ENCODE measurements around the gene CACNA1D. TPM values are rescaled to one million over a fixed set of nuclear protein-coding genes. Genes with fewer than 3 reads are reported as not detected.
A peak's percentile ranks its signal among the peaks of the same experiment; 100 is the strongest.

Gene CACNA1D
- total and polyA plus RNA-seq, 5 donors from 2014 or later: 0.03 to 0.44 TPM; not detected in 3

DNA sequence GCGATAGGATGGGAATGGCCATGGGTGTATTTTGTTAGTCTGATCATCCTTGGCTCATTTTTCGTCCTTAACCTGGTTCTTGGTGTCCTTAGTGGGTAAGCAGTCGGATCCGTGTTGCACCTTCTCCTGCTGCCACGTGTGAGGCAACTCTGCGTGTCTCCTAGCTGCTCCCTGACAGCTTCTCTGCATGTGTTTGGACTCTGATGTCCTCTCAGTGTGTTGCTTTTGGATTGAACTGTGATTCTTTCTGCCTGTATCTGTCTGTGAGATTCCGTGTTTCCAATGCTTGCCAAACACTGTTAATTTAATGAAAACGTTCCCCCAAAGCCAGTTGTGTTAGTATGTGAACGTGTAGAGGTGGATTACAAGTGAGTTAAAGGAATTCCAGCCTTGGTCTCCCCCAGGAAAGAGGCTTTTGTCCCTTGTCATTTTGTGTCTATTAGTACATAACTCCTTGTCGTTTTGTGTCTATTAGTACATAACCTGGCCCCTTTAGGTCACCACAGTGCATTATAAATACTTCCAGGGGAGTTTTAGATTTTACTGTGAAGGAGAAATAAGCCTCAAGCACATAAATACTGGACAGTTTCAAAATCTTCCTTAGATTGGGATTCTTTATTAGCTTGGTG, 179.4 kb downstream of the CACNA1D start:
- ATAC-seq (ENCODE audit: low read depth in 2 of 2): no peak
- H3K27ac ChIP-seq (ENCODE audit: insufficient read depth, low read length, poor library complexity, severe bottlenecking): no peak overlapping the region
- no peaks in the 10 kb centered on the region for H3K4me1 ChIP-seq (ENCODE audit: control insufficient read depth, insufficient read depth, low read length, poor library complexity, severe bottlenecking)
- Mint-ChIP-seq H3K4me3 (no peak overlapping the region), H3K4me1 (no peaks in the 10 kb centered on the region), H3K9me3 (no peaks in the 10 kb centered on the region), H3K27me3 (peaks cover 23% of the 10 kb centered on the region), H3K27ac (no peak overlapping the region), H3K36me3 (no peaks in the 10 kb centered on the region)
- no peak for DNase-seq
- no peaks in the 10 kb centered on the region for H3K36me3 ChIP-seq (ENCODE audit: control insufficient read depth, insufficient read depth, low read length)
- no peaks in the 10 kb centered on the region for H3K9me3 ChIP-seq (ENCODE audit: control insufficient read depth in 2 of 2, low read length in 2 of 2)
- H3K4me3 ChIP-seq (ENCODE audit: low read depth, low read length): no peak overlapping the region
- peaks cover 3% of the 10 kb centered on the region for H3K27me3 ChIP-seq (ENCODE audit: control insufficient read depth, insufficient read depth, low read length)

DNA sequence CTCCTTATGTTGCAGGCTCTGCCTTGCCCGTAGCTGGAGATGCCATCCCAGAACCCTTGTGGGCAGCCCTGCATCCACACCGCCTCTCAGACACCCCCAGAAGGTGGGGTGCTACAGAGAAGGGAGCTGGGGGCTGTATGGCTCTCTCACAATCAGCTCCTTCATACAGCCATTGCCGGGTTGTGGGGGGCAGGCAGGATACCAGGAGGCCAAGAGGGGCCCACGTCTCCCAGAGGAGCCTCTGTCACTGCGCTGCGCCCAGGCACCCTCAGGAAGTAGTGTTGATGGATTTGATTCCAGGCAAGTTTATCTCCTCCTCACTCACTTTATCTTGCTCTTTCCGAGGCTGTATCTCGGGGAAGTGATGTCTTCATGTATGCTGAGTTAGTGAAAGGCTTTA, 180.2 kb downstream of the CACNA1D start:
- Mint-ChIP-seq H3K27me3 (peaks cover 26% of the 10 kb centered on the region), H3K27ac (no peak overlapping the region), H3K36me3 (no peaks in the 10 kb centered on the region), H3K9me3 (no peaks in the 10 kb centered on the region), H3K4me1 (no peaks in the 10 kb centered on the region), H3K4me3 (no peak overlapping the region)
- Histone ChIP-seq H3K27ac (ENCODE audit: insufficient read depth, low read length, poor library complexity, severe bottlenecking) (no peak overlapping the region), H3K4me1 (ENCODE audit: control insufficient read depth, insufficient read depth, low read length, poor library complexity, severe bottlenecking) (no peaks in the 10 kb centered on the region), H3K27me3 (ENCODE audit: control insufficient read depth, insufficient read depth, low read length) (peaks cover 3% of the 10 kb centered on the region), H3K4me3 (ENCODE audit: low read depth, low read length) (no peak overlapping the region), H3K36me3 (ENCODE audit: control insufficient read depth, insufficient read depth, low read length) (no peaks in the 10 kb centered on the region), H3K9me3 (ENCODE audit: control insufficient read depth in 2 of 2, low read length in 2 of 2) (no peaks in the 10 kb centered on the region)
- no peak for ATAC-seq (ENCODE audit: low read depth in 2 of 2)
- DNase-seq: no peak

DNA sequence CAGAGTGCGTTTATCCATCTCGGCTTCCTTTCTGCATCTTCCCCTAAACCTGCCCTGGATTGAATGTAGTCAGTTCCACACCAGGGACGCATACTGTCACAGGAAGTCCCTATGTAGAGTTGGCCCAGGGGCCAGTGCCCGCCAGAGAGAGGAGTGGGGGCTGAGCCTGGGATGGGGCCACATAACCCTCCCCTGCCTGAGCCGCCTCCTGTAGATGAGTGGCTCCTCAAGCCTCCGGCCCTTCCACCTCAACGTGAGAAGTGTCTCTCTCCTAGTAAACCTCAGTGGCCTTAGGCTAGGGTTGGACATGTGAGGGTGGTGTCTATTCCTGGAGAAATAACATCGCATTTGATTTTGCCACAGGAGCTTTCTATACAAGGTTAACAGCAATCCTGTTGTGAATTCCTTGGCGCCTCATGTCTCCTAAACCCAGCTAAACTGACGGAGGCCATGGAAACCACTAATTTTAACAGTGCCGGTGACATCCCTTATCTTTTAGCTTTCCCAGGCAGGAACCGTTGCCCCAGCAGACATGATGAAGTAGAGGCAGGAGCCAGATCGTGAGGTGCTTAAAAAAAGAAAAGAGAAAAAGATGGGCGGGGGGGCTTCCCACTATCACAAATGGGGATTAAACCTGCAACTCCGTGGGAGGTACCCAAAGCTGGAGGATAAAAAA, 180.7 kb downstream of the CACNA1D start:
- H3K27me3 ChIP-seq (ENCODE audit: control insufficient read depth, insufficient read depth, low read length): peaks cover 3% of the 10 kb centered on the region
- H3K27ac Mint-ChIP-seq: no peak overlapping the region
- H3K9me3 ChIP-seq (ENCODE audit: control insufficient read depth in 2 of 2, low read length in 2 of 2): no peaks in the 10 kb centered on the region
- H3K9me3 Mint-ChIP-seq: no peaks in the 10 kb centered on the region
- peaks cover 27% of the 10 kb centered on the region for H3K27me3 Mint-ChIP-seq
- no peaks in the 10 kb centered on the region for H3K36me3 ChIP-seq (ENCODE audit: control insufficient read depth, insufficient read depth, low read length)
- H3K36me3 Mint-ChIP-seq: no peaks in the 10 kb centered on the region
- no peak for ATAC-seq (ENCODE audit: low read depth in 2 of 2)
- no peak overlapping the region for H3K27ac ChIP-seq (ENCODE audit: insufficient read depth, low read length, poor library complexity, severe bottlenecking)
- no peak overlapping the region for H3K4me3 ChIP-seq (ENCODE audit: low read depth, low read length)
- H3K4me1 Mint-ChIP-seq: no peaks in the 10 kb centered on the region
- DNase-seq: no peak
- no peaks in the 10 kb centered on the region for H3K4me1 ChIP-seq (ENCODE audit: control insufficient read depth, insufficient read depth, low read length, poor library complexity, severe bottlenecking)
- H3K4me3 Mint-ChIP-seq: no peak overlapping the region

DNA sequence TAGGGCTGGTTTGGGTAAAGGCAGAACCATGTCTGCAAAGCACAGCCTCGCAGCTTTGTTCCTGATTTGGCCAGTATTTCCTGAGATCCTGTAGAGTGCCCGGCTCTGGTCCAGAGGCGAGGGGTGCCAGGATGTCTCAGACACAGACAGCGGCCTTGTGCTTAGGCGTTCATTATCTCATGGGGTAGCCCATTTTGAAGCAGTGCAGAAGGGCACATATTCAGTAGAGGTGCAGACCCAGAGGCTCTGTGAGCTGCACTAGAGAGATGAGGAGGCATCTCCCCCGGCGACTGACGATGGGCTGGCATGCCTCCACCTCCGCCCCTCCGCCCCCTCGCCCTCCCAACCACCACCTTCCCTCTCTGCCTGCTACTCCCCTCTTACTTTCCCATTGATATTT, 181.5 kb downstream of the CACNA1D start:
- no peaks in the 10 kb centered on the region for H3K4me1 Mint-ChIP-seq
- H3K36me3 Mint-ChIP-seq: no peaks in the 10 kb centered on the region
- no peaks in the 10 kb centered on the region for H3K9me3 ChIP-seq (ENCODE audit: control insufficient read depth in 2 of 2, low read length in 2 of 2)
- no peaks in the 10 kb centered on the region for H3K9me3 Mint-ChIP-seq
- no peak overlapping the region for H3K27ac Mint-ChIP-seq
- H3K4me3 ChIP-seq (ENCODE audit: low read depth, low read length): no peak overlapping the region
- peaks cover 27% of the 10 kb centered on the region for H3K27me3 Mint-ChIP-seq
- H3K27ac ChIP-seq (ENCODE audit: insufficient read depth, low read length, poor library complexity, severe bottlenecking): no peak overlapping the region
- no peak overlapping the region for H3K4me3 Mint-ChIP-seq
- no peaks in the 10 kb centered on the region for H3K36me3 ChIP-seq (ENCODE audit: control insufficient read depth, insufficient read depth, low read length)
- H3K4me1 ChIP-seq (ENCODE audit: control insufficient read depth, insufficient read depth, low read length, poor library complexity, severe bottlenecking): no peaks in the 10 kb centered on the region
- H3K27me3 ChIP-seq (ENCODE audit: control insufficient read depth, insufficient read depth, low read length): peaks cover 9% of the 10 kb centered on the region
- ATAC-seq (ENCODE audit: low read depth in 2 of 2) (no peak), DNase-seq (no peak)

DNA sequence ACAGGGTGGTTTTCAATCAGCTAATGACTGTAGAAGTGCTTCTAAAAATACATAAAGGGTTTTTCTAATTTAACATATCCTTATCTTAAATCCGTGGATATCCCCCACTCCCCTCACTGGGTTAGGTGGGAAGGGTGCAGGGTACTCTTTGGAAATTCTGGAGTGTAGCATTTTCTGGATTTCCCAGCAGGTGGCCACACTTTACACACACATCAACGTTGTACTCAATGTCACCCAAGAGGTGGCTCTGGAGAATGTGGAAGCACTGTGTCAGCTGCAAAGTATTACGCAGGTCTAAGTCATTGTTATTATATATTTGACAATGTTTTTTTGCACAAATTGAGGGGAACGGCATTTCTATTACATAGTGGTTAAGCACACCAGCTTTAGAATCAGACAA, 183.0 kb downstream of the CACNA1D start:
- Mint-ChIP-seq H3K9me3 (no peaks in the 10 kb centered on the region), H3K4me1 (no peaks in the 10 kb centered on the region), H3K27ac (no peak overlapping the region), H3K27me3 (peaks cover 29% of the 10 kb centered on the region), H3K36me3 (no peaks in the 10 kb centered on the region), H3K4me3 (no peak overlapping the region)
- H3K27me3 ChIP-seq (ENCODE audit: control insufficient read depth, insufficient read depth, low read length): peaks cover 12% of the 10 kb centered on the region
- H3K4me1 ChIP-seq (ENCODE audit: control insufficient read depth, insufficient read depth, low read length, poor library complexity, severe bottlenecking): no peaks in the 10 kb centered on the region
- DNase-seq (peak in 1 of 3 donors; percentile 12), ATAC-seq (ENCODE audit: low read depth in 2 of 2) (no peak)
- H3K4me3 ChIP-seq (ENCODE audit: low read depth, low read length): no peak overlapping the region
- no peak overlapping the region for H3K27ac ChIP-seq (ENCODE audit: insufficient read depth, low read length, poor library complexity, severe bottlenecking)
- H3K9me3 ChIP-seq (ENCODE audit: control insufficient read depth in 2 of 2, low read length in 2 of 2): no peaks in the 10 kb centered on the region
- no peaks in the 10 kb centered on the region for H3K36me3 ChIP-seq (ENCODE audit: control insufficient read depth, insufficient read depth, low read length)

DNA sequence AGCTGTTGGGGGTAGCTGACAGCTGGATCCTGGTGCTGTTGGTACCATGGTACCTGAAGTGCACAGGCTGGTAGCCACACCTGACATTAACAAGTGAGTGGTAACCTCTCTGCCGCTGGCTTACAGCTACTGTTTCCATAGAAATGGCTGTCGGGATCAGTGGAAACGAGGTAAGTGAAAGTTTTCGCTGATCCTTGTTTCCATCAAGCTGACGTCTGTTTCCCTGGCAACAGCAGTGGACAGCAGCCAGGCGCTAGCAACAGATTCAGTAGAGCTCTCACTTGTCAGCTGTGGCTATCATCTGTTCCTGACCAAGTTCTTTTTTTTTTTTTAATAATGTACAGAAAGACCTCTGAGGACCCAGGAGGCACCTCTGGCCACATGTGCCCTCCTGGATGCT, 185.6 kb downstream of the CACNA1D start:
- Histone ChIP-seq H3K4me1 (ENCODE audit: control insufficient read depth, insufficient read depth, low read length, poor library complexity, severe bottlenecking) (no peaks in the 10 kb centered on the region), H3K27me3 (ENCODE audit: control insufficient read depth, insufficient read depth, low read length) (peaks cover 15% of the 10 kb centered on the region), H3K4me3 (ENCODE audit: low read depth, low read length) (no peak overlapping the region), H3K9me3 (ENCODE audit: control insufficient read depth in 2 of 2, low read length in 2 of 2) (no peaks in the 10 kb centered on the region), H3K27ac (ENCODE audit: insufficient read depth, low read length, poor library complexity, severe bottlenecking) (no peak overlapping the region), H3K36me3 (ENCODE audit: control insufficient read depth, insufficient read depth, low read length) (no peaks in the 10 kb centered on the region)
- Mint-ChIP-seq H3K36me3 (no peaks in the 10 kb centered on the region), H3K27ac (no peak overlapping the region), H3K4me1 (no peaks in the 10 kb centered on the region), H3K27me3 (peaks cover 43% of the 10 kb centered on the region), H3K4me3 (no peak overlapping the region), H3K9me3 (no peaks in the 10 kb centered on the region)
- DNase-seq (no peak), ATAC-seq (ENCODE audit: low read depth in 2 of 2) (no peak)

DNA sequence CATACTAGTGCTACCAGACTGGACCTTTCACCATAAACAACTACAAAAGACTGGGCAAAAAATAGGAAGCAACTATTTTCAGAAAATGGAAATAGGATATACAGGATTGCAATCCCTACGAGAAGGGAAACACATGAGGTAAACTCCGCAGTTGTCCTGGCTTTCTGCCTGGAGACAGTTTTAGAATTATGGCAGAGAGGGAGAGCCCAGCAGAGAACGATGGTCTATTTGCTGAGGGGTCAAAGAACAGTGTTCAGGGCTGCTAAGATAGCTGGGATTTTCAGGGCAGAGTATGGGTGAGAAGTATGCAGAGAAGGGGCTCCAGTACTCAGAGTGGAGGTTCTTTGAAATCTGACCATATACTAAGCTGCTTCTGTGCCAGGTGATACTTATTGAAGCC, 188.4 kb downstream of the CACNA1D start:
- no peaks in the 10 kb centered on the region for H3K4me1 ChIP-seq (ENCODE audit: control insufficient read depth, insufficient read depth, low read length, poor library complexity, severe bottlenecking)
- no peak for DNase-seq
- no peaks in the 10 kb centered on the region for H3K9me3 ChIP-seq (ENCODE audit: control insufficient read depth in 2 of 2, low read length in 2 of 2)
- no peak for ATAC-seq (ENCODE audit: low read depth in 2 of 2)
- Mint-ChIP-seq H3K9me3 (no peaks in the 10 kb centered on the region), H3K27me3 (peaks cover 35% of the 10 kb centered on the region), H3K4me1 (no peaks in the 10 kb centered on the region), H3K4me3 (no peak overlapping the region), H3K27ac (no peak overlapping the region), H3K36me3 (no peaks in the 10 kb centered on the region)
- H3K4me3 ChIP-seq (ENCODE audit: low read depth, low read length): no peak overlapping the region
- H3K27me3 ChIP-seq (ENCODE audit: control insufficient read depth, insufficient read depth, low read length): peaks cover 15% of the 10 kb centered on the region
- H3K36me3 ChIP-seq (ENCODE audit: control insufficient read depth, insufficient read depth, low read length): no peaks in the 10 kb centered on the region
- H3K27ac ChIP-seq (ENCODE audit: insufficient read depth, low read length, poor library complexity, severe bottlenecking): no peak overlapping the region

DNA sequence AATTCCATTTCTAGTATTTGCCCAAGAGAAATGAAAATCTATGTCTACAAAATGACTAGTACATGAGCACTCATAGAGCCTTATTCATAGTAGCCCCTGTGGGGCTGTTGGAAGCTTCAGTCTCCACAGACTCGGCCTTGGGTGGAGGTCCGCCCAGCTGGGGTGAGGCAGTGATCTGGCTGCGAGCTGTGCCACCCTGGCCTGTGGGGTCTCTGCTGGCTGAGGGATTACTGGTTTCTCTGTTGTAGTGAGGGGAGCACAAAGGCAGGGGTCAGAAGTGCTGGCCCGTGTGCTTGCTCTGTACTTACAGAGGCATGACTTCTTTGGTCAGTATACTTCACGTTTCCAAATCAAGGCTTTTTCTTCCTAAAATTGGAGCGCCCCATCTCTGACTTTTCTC, 193.7 kb downstream of the CACNA1D start:
- Histone ChIP-seq H3K27ac (ENCODE audit: insufficient read depth, low read length, poor library complexity, severe bottlenecking) (no peak overlapping the region), H3K4me1 (ENCODE audit: control insufficient read depth, insufficient read depth, low read length, poor library complexity, severe bottlenecking) (no peaks in the 10 kb centered on the region), H3K27me3 (ENCODE audit: control insufficient read depth, insufficient read depth, low read length) (peaks cover 2% of the 10 kb centered on the region), H3K4me3 (ENCODE audit: low read depth, low read length) (no peak overlapping the region), H3K9me3 (ENCODE audit: control insufficient read depth in 2 of 2, low read length in 2 of 2) (no peaks in the 10 kb centered on the region), H3K36me3 (ENCODE audit: control insufficient read depth, insufficient read depth, low read length) (no peaks in the 10 kb centered on the region)
- Mint-ChIP-seq H3K36me3 (no peaks in the 10 kb centered on the region), H3K27ac (no peak overlapping the region), H3K4me1 (no peaks in the 10 kb centered on the region), H3K9me3 (no peaks in the 10 kb centered on the region), H3K4me3 (no peak overlapping the region), H3K27me3 (peaks cover 31% of the 10 kb centered on the region)
- ATAC-seq (ENCODE audit: low read depth in 2 of 2) (no peak), DNase-seq (no peak)
